ENCODE results near the gene PPP1R10. TPM values are rescaled to one million over a fixed set of nuclear protein-coding genes. Genes with fewer than 3 reads are reported as not detected.

The PPP1R10 gene
- total RNA-seq, 1 experiment from 2014 or later: 123 TPM

- Histone ChIP-seq H2AK5ac (ENCODE audit: insufficient read length, low read length) (no peak overlapping the region), H3K27ac (ENCODE audit: insufficient read length, low read depth, low read length) (no peak overlapping the region), H3K27me3 (ENCODE audit: insufficient read depth, low read length) (no peaks in the 10 kb centered on the region), H3T11ph (ENCODE audit: low read length) (no peak overlapping the region), H3K18ac (ENCODE audit: insufficient read length, low read depth, low read length) (no peak overlapping the region), H4K8ac (replicated peaks; ENCODE audit: insufficient read length, low read depth, low read length) (no peak overlapping the region), H3K79me1 (ENCODE audit: insufficient read depth, low read depth, low read length, poor library complexity, severe bottlenecking) (no peaks in the 10 kb centered on the region), H2BK120ac (ENCODE audit: low read depth, low read length, poor library complexity, severe bottlenecking) (no peak overlapping the region), H3K56ac (ENCODE audit: insufficient read length, low read depth, low read length) (no peak overlapping the region), H2BK15ac (ENCODE audit: low read depth, low read length) (no peak overlapping the region), H3K4ac (ENCODE audit: low read depth, low read length) (no peak overlapping the region), H2BK5ac (ENCODE audit: insufficient read length, low read length) (no peak overlapping the region), H3K14ac (ENCODE audit: insufficient read depth, low read length) (no peak overlapping the region), H3K9ac (ENCODE audit: extremely low read depth, insufficient read length, low read length) (no peak overlapping the region), H3K23ac (ENCODE audit: insufficient read length, low read depth, low read length) (no peak overlapping the region), H2AFZ (ENCODE audit: low read length) (no peak overlapping the region), H3K79me2 (ENCODE audit: insufficient read depth, low read length) (peaks cover 2% of the 10 kb centered on the region; the same call in 1 of the 2 replicates), H3K23me2 (ENCODE audit: insufficient read length, low read depth, low read length, poor library complexity, severe bottlenecking) (peaks cover 15% of the 10 kb centered on the region), H3K9me3 (ENCODE audit: control insufficient read depth, low read depth, low read length) (no peaks in the 10 kb centered on the region), H2BK12ac (ENCODE audit: insufficient read length, low read depth, low read length) (no peak overlapping the region), H2BK20ac (ENCODE audit: low read depth, low read length, poor library complexity, severe bottlenecking) (no peak overlapping the region), H3K4me1 (ENCODE audit: insufficient read depth, low read length) (peaks cover 4% of the 10 kb centered on the region; the same call in 1 of the 2 replicates), H4K20me1 (ENCODE audit: control insufficient read depth, insufficient read depth, insufficient read length) (no peaks in the 10 kb centered on the region), H4K91ac (ENCODE audit: insufficient read length, low read depth, low read length) (no peak overlapping the region), H3K4me2 (ENCODE audit: insufficient read depth, insufficient read length, low read length) (no peak overlapping the region), H4K5ac (ENCODE audit: insufficient read length, low read depth, low read length) (no peak overlapping the region)
- peaks cover 39 to 78% (median 62%) of the 10 kb centered on the region in 3 experiments for H3K36me3 Mint-ChIP-seq (ENCODE audit: insufficient read depth in 1 of 3, low read depth in 3 of 3)
- no CpG with 5 or more reads among the region's 6 CpGs for WGBS (ENCODE audit: extremely low coverage, insufficient read length, low lambda C conversion rate)
- peak overlapping the region in 2 of 3 experiments; percentile 48 to 85; a peak in 2 of 7 replicates for H3K27ac Mint-ChIP-seq
- H3K4me3 Mint-ChIP-seq: peak overlapping the region; percentile 27 to 28; a peak in 2 of 5 replicates
- peaks cover 8 to 12% of the 10 kb centered on the region in 2 experiments; a peak in 3 of 5 replicates for H3K9me3 Mint-ChIP-seq
- DNase-seq: no peak
- no peak for TF ChIP-seq CTCF (conservative IDR thresholded peaks at IDR 0.05)
- H3K27me3 Mint-ChIP-seq (ENCODE audit: low read depth): no peaks in the 10 kb centered on the region; the same call in 1 of the 2 replicates
- peaks cover 31 to 39% of the 10 kb centered on the region in 2 experiments for H3K4me1 Mint-ChIP-seq
Measured at GRCh38 chr6:30612687-30613248, 4.3 kb downstream of the PPP1R10 start.

Measured in H9 (cell line).